Adrenal gland (tissue), 12 donors: Measurements from ENCODE around the gene CDON. TPM values are rescaled to one million over a fixed set of nuclear protein-coding genes. Genes with fewer than 3 reads are reported as not detected.

Experiments used
- DNase-seq, 7 donors: peaks; one replicate each; pipeline ENCODE4 v3.0.0-alpha.2; 2019 to 2020
- H3K27ac ChIP-seq, 5 donors: fragments of 200-600 bp; sonication (generic) in 4 of 5; 1 replicate in 3 of 5; 2 replicates in 2 of 5; pipeline versions ENCODE4 v1.5.1 to v1.8.0; 2016 to 2020; ENCODE audit warnings: mild to moderate bottlenecking in 1 of 5
- H3K27me3 ChIP-seq: fragments of 200-600 bp; 2 replicates; pipeline ENCODE4 v1.8.0; 2021
- H3K36me3 ChIP-seq, 2 donors: fragments of 200-600 bp; replicated peaks in 1 of 2; 1 replicate in 1 of 2; 2 replicates in 1 of 2; pipeline versions ENCODE4 v1.5.1 to v1.8.0; 2018 to 2022
- H3K4me1 ChIP-seq, 2 donors: fragments of 200-600 bp; replicated peaks in 1 of 2; 1 replicate in 1 of 2; 2 replicates in 1 of 2; pipeline versions ENCODE4 v1.5.1 to v1.8.0; 2018 to 2021
- H3K4me3 ChIP-seq, 4 donors: fragments of 200-600 bp; sonication (generic) in 3 of 4; one replicate each; pipeline ENCODE4 v1.5.1; 2016 to 2018
- H3K9me3 ChIP-seq, 3 donors: fragments of 200-600 bp; sonication (generic) in 1 of 3; replicated peaks in 1 of 3; 1 replicate in 2 of 3; 2 replicates in 1 of 3; pipeline versions ENCODE4 v1.5.1 to v1.8.0; 2016 to 2021
- POLR2A ChIP-seq, 2 donors: fragments of 450-650 bp; IDR thresholded peaks; one replicate each; pipeline ENCODE4 v1.6.1; 2017; ENCODE audit warnings: antibody characterized with exemption in 2 of 2, mild to moderate bottlenecking in 2 of 2, moderate library complexity in 1 of 2
- WGBS, 4 donors: extraction: QIAGEN DNeasy Blood & Tissue Kit in 2 of 4; methylation state at CpG; one replicate each; pipeline versions ENCODE4 v1.1.5 to v1.1.7; 2013 to 2017; 5-methylcytosine and 5-hydroxymethylcytosine counted together
- intact Hi-C, 2 donors: fragments of 100-400 bp; cut with DNase I; formaldehyde crosslinking; loops; one replicate each; pipeline versions ENCODE4 v1.14.1 to v1.15.0; 2022 to 2023
- polyA plus RNA-seq, 3 donors: library from polyadenylated mRNA; stranded (reverse); fragments of 200-250 nt in 2 of 3; fragments of 350-450 nt in 1 of 3; fragmentation: Illumina TruSeq in 1 of 3; extraction: RNeasy Lipid Tissue Mini Kit (QIAGEN cat#74804) in 1 of 3; gene quantifications; one replicate each; pipeline ENCODE4 v1.2.3, GENCODE V29; 2013 to 2014
- total RNA-seq, 9 donors: library from RNA; depleted of rRNA in 4 of 9; stranded (reverse); fragments of >200 nt in 4 of 9; fragments of 120-200 nt in 1 of 9; fragmentation: NEBNext Ultra II Directional in 1 of 9; extraction: Animal tissue kit (Norgen Biotek cat#: 25700) in 1 of 9; gene quantifications; one replicate each; pipeline versions ENCODE4 v1.1.0 to v1.2.4, GENCODE V29; 2013 to 2023
- TF ChIP-seq, protein P1 (sequence below), 6 experiments: fragments of 450-650 bp in 4 of 6; fragments of 200-600 bp in 2 of 6; sonication (generic) in 1 of 6; IDR thresholded peaks; 1 replicate in 5 of 6; 2 replicates in 1 of 6; pipeline versions ENCODE4 v1.5.1 to v1.8.0; 2016 to 2021; ENCODE audit warnings: antibody characterized with exemption in 6 of 6, mild to moderate bottlenecking in 2 of 6, moderate library complexity in 1 of 6
- donor health status: healthy with polysubstance abuse.
- donor health status: Bipolar disorder and iron deficiency.
- donor health status: DM: yes; HTN: yes; CAD: no.
- donor health status: DM: no; HTN: no; CAD: no.
- donor health status: DM: no; HTN: no; CAD: no.
- donor health status: DM: yes; HTN: yes; CAD: no.

Gene CDON
- total and polyA plus RNA-seq, 12 donors = 0.90 to 12.1 (median 3.9) TPM

DNA sequence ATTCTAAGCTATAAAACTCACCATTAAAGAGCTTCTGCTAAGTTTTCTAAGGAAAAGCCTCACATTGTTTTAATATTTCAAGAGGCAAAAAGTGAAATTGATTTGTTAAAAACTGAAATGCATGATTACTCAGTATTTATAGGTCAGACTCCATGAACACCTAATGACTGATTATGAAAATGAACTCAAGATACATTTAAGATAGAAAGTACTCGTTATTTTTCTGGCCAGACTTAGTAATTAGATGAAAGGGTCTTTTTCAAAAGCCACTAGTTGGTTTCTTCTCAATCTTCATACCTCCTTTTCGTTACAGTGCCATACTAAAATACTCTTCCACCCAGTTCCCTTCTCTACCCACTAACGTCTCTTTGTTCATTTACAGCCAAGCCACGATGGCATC lies 60.5 kb downstream of the CDON start:
- TF ChIP-seq, protein P1, sequence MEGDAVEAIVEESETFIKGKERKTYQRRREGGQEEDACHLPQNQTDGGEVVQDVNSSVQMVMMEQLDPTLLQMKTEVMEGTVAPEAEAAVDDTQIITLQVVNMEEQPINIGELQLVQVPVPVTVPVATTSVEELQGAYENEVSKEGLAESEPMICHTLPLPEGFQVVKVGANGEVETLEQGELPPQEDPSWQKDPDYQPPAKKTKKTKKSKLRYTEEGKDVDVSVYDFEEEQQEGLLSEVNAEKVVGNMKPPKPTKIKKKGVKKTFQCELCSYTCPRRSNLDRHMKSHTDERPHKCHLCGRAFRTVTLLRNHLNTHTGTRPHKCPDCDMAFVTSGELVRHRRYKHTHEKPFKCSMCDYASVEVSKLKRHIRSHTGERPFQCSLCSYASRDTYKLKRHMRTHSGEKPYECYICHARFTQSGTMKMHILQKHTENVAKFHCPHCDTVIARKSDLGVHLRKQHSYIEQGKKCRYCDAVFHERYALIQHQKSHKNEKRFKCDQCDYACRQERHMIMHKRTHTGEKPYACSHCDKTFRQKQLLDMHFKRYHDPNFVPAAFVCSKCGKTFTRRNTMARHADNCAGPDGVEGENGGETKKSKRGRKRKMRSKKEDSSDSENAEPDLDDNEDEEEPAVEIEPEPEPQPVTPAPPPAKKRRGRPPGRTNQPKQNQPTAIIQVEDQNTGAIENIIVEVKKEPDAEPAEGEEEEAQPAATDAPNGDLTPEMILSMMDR (IDR thresholded peaks at IDR 0.05) = no peak
- TF ChIP-seq POLR2A (IDR thresholded peaks at IDR 0.05) = no peak
- H3K27ac ChIP-seq = no peak overlapping the region
- 75 to 86% (median 82%) methylated on average over 4 of the region's 4 CpGs for WGBS, 4 donors
- no peak for DNase-seq
- H3K9me3 ChIP-seq = no peaks in the 10 kb centered on the region
- no peak overlapping the region for H3K4me3 ChIP-seq
- intact Hi-C loops = no loop called here
- no peaks in the 10 kb centered on the region for H3K27me3 ChIP-seq
- no peaks in the 10 kb centered on the region for H3K4me1 ChIP-seq
- no peaks in the 10 kb centered on the region for H3K36me3 ChIP-seq

DNA sequence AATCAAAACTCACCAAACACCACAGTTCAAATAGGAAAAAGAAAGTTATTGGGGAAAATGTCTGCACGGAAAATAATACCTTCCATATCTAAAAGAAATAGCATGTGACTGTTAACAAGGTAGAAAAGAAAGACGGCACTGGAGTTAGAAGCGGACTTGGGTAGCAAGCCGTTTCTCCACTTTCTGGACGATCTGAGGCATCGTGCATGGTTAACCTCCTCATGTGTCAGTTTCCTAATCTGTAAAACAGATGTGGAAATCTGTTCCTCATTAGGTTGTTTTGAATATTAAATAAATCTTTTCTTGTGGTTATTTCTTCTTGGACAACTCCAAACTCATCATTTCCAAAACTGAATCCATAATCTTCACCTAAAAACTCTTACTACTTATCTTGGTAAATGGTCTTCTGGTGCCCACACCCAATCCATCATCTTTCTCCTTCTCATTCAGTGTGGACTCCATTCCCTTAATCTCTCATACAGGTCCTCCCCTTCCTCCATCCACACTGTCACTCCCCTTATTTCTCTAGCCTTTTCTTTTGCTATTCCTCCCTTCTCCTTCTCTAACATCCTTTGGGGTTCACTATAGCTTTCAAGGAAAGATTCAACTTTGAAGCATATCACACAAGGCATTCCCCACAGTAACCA lies 63.3 kb downstream of the CDON start:
- WGBS, 4 donors = 84 to 93% (median 88%) methylated on average over 6 of the region's 6 CpGs

GRCh38 chr11:125998267-125998666 lies 64.4 kb downstream of the CDON start:
- 91 to 96% (median 95%) methylated on average over 5 of the region's 5 CpGs for WGBS, 4 donors
- Histone ChIP-seq H3K36me3 (no peaks in the 10 kb centered on the region), H3K4me1 (no peaks in the 10 kb centered on the region), H3K27ac (no peak overlapping the region), H3K4me3 (no peak overlapping the region), H3K9me3 (no peaks in the 10 kb centered on the region), H3K27me3 (no peaks in the 10 kb centered on the region)
- TF ChIP-seq, protein P1 (IDR thresholded peaks at IDR 0.05) = no peak
- no peak for TF ChIP-seq POLR2A (IDR thresholded peaks at IDR 0.05)
- intact Hi-C loops = no loop called here
- DNase-seq = no peak

More for the DNA sequence above, 63.3 kb downstream of the CDON start:
- Histone ChIP-seq H3K27me3 (no peaks in the 10 kb centered on the region), H3K27ac (no peak overlapping the region), H3K36me3 (no peaks in the 10 kb centered on the region), H3K4me1 (no peaks in the 10 kb centered on the region), H3K9me3 (no peaks in the 10 kb centered on the region), H3K4me3 (no peak overlapping the region)
- no peak for TF ChIP-seq POLR2A (IDR thresholded peaks at IDR 0.05)
- TF ChIP-seq, protein P1 (IDR thresholded peaks at IDR 0.05) = no peak
- intact Hi-C loops = no loop called here
- no peak for DNase-seq

GRCh38 chr11:125995313-125995712 lies 67.4 kb downstream of the CDON start:
- H3K27ac ChIP-seq = no peak overlapping the region
- whole genome bisulfite sequencing, 4 donors = 65 to 78% (median 77%) methylated on average over 5 of the region's 5 CpGs
- intact Hi-C loops = no loop called here
- no peaks in the 10 kb centered on the region for H3K36me3 ChIP-seq
- no peak for TF ChIP-seq POLR2A (IDR thresholded peaks at IDR 0.05)
- TF ChIP-seq, protein P1 (IDR thresholded peaks at IDR 0.05) = no peak
- no peaks in the 10 kb centered on the region for H3K27me3 ChIP-seq
- H3K9me3 ChIP-seq = no peaks in the 10 kb centered on the region
- H3K4me1 ChIP-seq = no peaks in the 10 kb centered on the region
- no peak for DNase-seq
- no peak overlapping the region for H3K4me3 ChIP-seq
